HepG2 (cell line): ENCODE data around the gene UQCRHL. TPM values are rescaled to one million over a fixed set of nuclear protein-coding genes. Genes with fewer than 3 reads are reported as not detected.

ENCODE experiments used
- ARID2 ChIP-seq: sonication (generic); formaldehyde crosslinking; IDR thresholded peaks from 2 replicates; pipeline ENCODE4 v1.8.1; 2022; ENCODE audit warnings: mild to moderate bottlenecking, missing genetic modification reagents, borderline replicate concordance
- ATF4 ChIP-seq, 2 experiments: fragments of 450-650 bp in 1 of 2; sonication (generic) in 1 of 2; formaldehyde crosslinking; IDR thresholded peaks; 2 replicates each; pipeline versions ENCODE4 v1.5.0 to v1.8.0; 2020 to 2022; ENCODE audit warnings: mild to moderate bottlenecking in 1 of 2, missing genetic modification reagents in 1 of 2
- ATF7 ChIP-seq, 2 experiments: fragments of 450-650 bp in 1 of 2; sonication (generic) in 1 of 2; formaldehyde crosslinking in 1 of 2; IDR thresholded peaks; 2 replicates each; pipeline versions ENCODE4 v1.4.0 to v1.6.1; 2016 to 2020; ENCODE audit warnings: antibody characterized with exemption in 1 of 2, mild to moderate bottlenecking in 1 of 2, missing genetic modification reagents in 1 of 2
- BRCA1 ChIP-seq: sonication (generic); formaldehyde crosslinking; IDR thresholded peaks from 2 replicates; pipeline ENCODE4 v1.4.0; 2020; ENCODE audit warnings: missing genetic modification reagents
- FOXK2 ChIP-seq: fragments of 450-650 bp; IDR thresholded peaks from 2 replicates; pipeline ENCODE4 v1.6.1; 2016
- MEIS1 ChIP-seq: sonication (generic); formaldehyde crosslinking; IDR thresholded peaks from 2 replicates; pipeline ENCODE4 v1.9.0; 2021; ENCODE audit warnings: mild to moderate bottlenecking, missing genetic modification reagents, moderate library complexity, borderline replicate concordance
- NRL ChIP-seq: sonication (generic); formaldehyde crosslinking; IDR thresholded peaks from 2 replicates; pipeline ENCODE4 v1.5.0; 2020; ENCODE audit warnings: missing genetic modification reagents, mild to moderate bottlenecking, moderate library complexity, borderline replicate concordance
- PHF8 ChIP-seq: sonication (generic); formaldehyde crosslinking; IDR thresholded peaks from 2 replicates; pipeline ENCODE4 v1.5.0; 2020; ENCODE audit warnings: missing genetic modification reagents
- RFXAP ChIP-seq: sonication (generic); formaldehyde crosslinking; IDR thresholded peaks from 2 replicates; pipeline ENCODE4 v1.4.0; 2020; ENCODE audit warnings: missing genetic modification reagents, borderline replicate concordance
- RNF2 ChIP-seq: fragments of 450-650 bp; conservative IDR thresholded peaks from 2 replicates; pipeline ENCODE4 v1.6.1; 2016; ENCODE audit warnings: low read depth
- SAP130 ChIP-seq: IDR thresholded peaks from 2 replicates; pipeline ENCODE4 v1.6.1; 2016; ENCODE audit warnings: low read depth
- SIN3A ChIP-seq: IDR thresholded peaks from 2 replicates; pipeline ENCODE4 v1.6.1; 2011; ENCODE audit warnings: low read depth, mild to moderate bottlenecking, control low read depth, low read length, borderline replicate concordance
- SKI ChIP-seq: fragments of 450-650 bp; IDR thresholded peaks from one replicate; pipeline ENCODE4 v1.6.1; 2018; ENCODE audit warnings: mild to moderate bottlenecking; ENCODE audit not compliant: partially characterized antibody
- SRSF1 ChIP-seq: fragments of 200-400 bp; formaldehyde crosslinking; optimal IDR thresholded peaks from 2 replicates; pipeline ENCODE3; 2017; ENCODE audit warnings: mild to moderate bottlenecking, low read depth, low read length, moderate library complexity
- THRA ChIP-seq: sonication (generic); formaldehyde crosslinking; IDR thresholded peaks from 2 replicates; pipeline ENCODE4 v1.4.0; 2020; ENCODE audit warnings: missing genetic modification reagents, borderline replicate concordance
- ZBTB2 ChIP-seq: sonication (generic); formaldehyde crosslinking; IDR thresholded peaks from 2 replicates; pipeline ENCODE4 v1.8.0; 2022; ENCODE audit warnings: low read depth, missing genetic modification reagents
- ZBTB20 ChIP-seq: sonication (generic); formaldehyde crosslinking; IDR thresholded peaks from 2 replicates; pipeline ENCODE4 v1.8.1; 2023; ENCODE audit warnings: missing genetic modification reagents, low read depth, mild to moderate bottlenecking, borderline replicate concordance
- ZBTB3 ChIP-seq: sonication (generic); formaldehyde crosslinking; IDR thresholded peaks from 2 replicates; pipeline ENCODE4 v1.4.0; 2020; ENCODE audit warnings: low read depth, mild to moderate bottlenecking, moderate library complexity, missing genetic modification reagents, borderline replicate concordance
- ZFP91 ChIP-seq: sonication (generic); formaldehyde crosslinking; IDR thresholded peaks from 2 replicates; pipeline ENCODE4 v1.9.0; 2022; ENCODE audit warnings: missing genetic modification reagents, mild to moderate bottlenecking, borderline replicate concordance
- ZFY ChIP-seq: sonication (generic); formaldehyde crosslinking; IDR thresholded peaks from 2 replicates; pipeline ENCODE4 v1.4.0; 2020; ENCODE audit warnings: missing genetic modification reagents
- ZKSCAN5 ChIP-seq: sonication (generic); formaldehyde crosslinking; IDR thresholded peaks from 2 replicates; pipeline ENCODE4 v1.5.1; 2020; ENCODE audit warnings: mild to moderate bottlenecking, missing genetic modification reagents
- ZNF367 ChIP-seq: sonication (generic); formaldehyde crosslinking; IDR thresholded peaks from 2 replicates; pipeline ENCODE4 v1.4.0; 2020; ENCODE audit warnings: missing genetic modification reagents, borderline replicate concordance
- ZNF430 ChIP-seq: sonication (generic); formaldehyde crosslinking; IDR thresholded peaks from 2 replicates; pipeline ENCODE4 v1.9.0; 2021; ENCODE audit warnings: mild to moderate bottlenecking, missing genetic modification reagents
- ZSCAN30 ChIP-seq: sonication (generic); formaldehyde crosslinking; IDR thresholded peaks from 2 replicates; pipeline ENCODE4 v1.5.0; 2020; ENCODE audit warnings: mild to moderate bottlenecking, missing genetic modification reagents
- polyA plus RNA-seq, 8 experiments: library from polyadenylated mRNA; depleted of rRNA in 3 of 8; stranded (reverse) in 7 of 8; unstranded in 1 of 8; fragments of >200 nt; fragmentation: Illumina TruSeq in 4 of 8; extraction: Trizol in 4 of 8; gene quantifications; 2 replicates each; pipeline versions ENCODE4 v1.2.1 to v1.2.3, GENCODE V29; 2011 to 2016; ENCODE audit warnings: low read depth in 4 of 8, missing spikeins in 1 of 8, mixed read lengths in 1 of 8; ENCODE audit not compliant: insufficient read depth in 1 of 8
- total RNA-seq, 5 experiments: library from RNA; depleted of rRNA; stranded (reverse); fragments of >200 nt; fragmentation: Illumina TruSeq; extraction: Trizol; gene quantifications; 2 replicates each; pipeline ENCODE4 v1.2.3, GENCODE V29; 2016; ENCODE audit warnings: low read depth in 1 of 5

UQCRHL gene
- total and polyA plus RNA-seq, 2 of the 13 experiments (the other 11 are each of a cell fraction or from before 2014, with no cell fraction given): 1.8 to 2.3 TPM

GRCh38 chr1:15848929-15849774 is 41.7 kb upstream of the UQCRHL start (continued):
- TF ChIP-seq ATF4 (CRISPR knock-in tag; IDR thresholded peaks at IDR 0.05): peak in 1 of 2 experiments; percentile 37; a peak in 1 of 4 replicates
- no peak for TF ChIP-seq RNF2
- peak; percentile 36; the same call in 1 of the 2 replicates for TF ChIP-seq ZFY (CRISPR knock-in tag)
- TF ChIP-seq ZKSCAN5 (CRISPR knock-in tag): no peak
- peak; percentile 86; the same call in 1 of the 2 replicates for TF ChIP-seq MEIS1 (CRISPR knock-in tag)
- TF ChIP-seq PHF8 (CRISPR knock-in tag): peak; percentile 9
- no peak for TF ChIP-seq ZNF367 (CRISPR knock-in tag)
- TF ChIP-seq ZSCAN30 (CRISPR knock-in tag): no peak
- peak; percentile 28; the same call in 1 of the 2 replicates for TF ChIP-seq NRL
- peak; percentile 53 for TF ChIP-seq SKI
- peak; percentile 67; the same call in 1 of the 2 replicates for TF ChIP-seq RFXAP (CRISPR knock-in tag)
- TF ChIP-seq SIN3A: peak; percentile 60; the same call in 1 of the 2 replicates
- 0 out of 2 replicates have a peak, but pooled peaks have one; percentile 41 for TF ChIP-seq ZBTB2
- TF ChIP-seq ZBTB20 (CRISPR knock-in tag): peak; percentile 63; the same call in 1 of the 2 replicates
- peak; percentile 84 for TF ChIP-seq FOXK2
- TF ChIP-seq ZFP91 (CRISPR knock-in tag): peak; percentile 81; the same call in 1 of the 2 replicates
- peak; percentile 82 for TF ChIP-seq ZNF430 (CRISPR knock-in tag)
- TF ChIP-seq ARID2 (CRISPR knock-in tag): peak; percentile 62; the same call in 1 of the 2 replicates
- TF ChIP-seq ZBTB3: no peak
- no peak; the same call in 1 of the 2 replicates for TF ChIP-seq THRA (CRISPR knock-in tag)
- peak; percentile 74 for TF ChIP-seq SAP130 (CRISPR knock-in tag)
- TF ChIP-seq BRCA1: no peak
- TF ChIP-seq SRSF1: peak; percentile 73
- peak; percentile 19; the same call in 1 of the 2 replicates for TF ChIP-seq ATF7 (IDR thresholded peaks at IDR 0.05)
- no peak for TF ChIP-seq ATF7 (CRISPR knock-in tag; IDR thresholded peaks at IDR 0.05)
